ENCODE results near the gene KLF11. TPM values are rescaled to one million over a fixed set of nuclear protein-coding genes. Genes with fewer than 3 reads are reported as not detected.

Gene KLF11
- total RNA-seq, 1 donor from 2014 or later: 13.1 TPM

- H3K36me3 Mint-ChIP-seq: peaks cover 7% of the 10 kb centered on the region
- DNase-seq (ENCODE audit: extremely low spot score, unreplicated experiment): no peak
- peaks cover 5% of the 10 kb centered on the region for H3K4me1 Mint-ChIP-seq (ENCODE audit: unreplicated experiment)
- H3K4me3 Mint-ChIP-seq: no peak overlapping the region
- TF ChIP-seq CTCF (conservative IDR thresholded peaks at IDR 0.05): no peak
- no peaks in the 10 kb centered on the region for H3K27me3 Mint-ChIP-seq
- H3K27ac Mint-ChIP-seq: no peak overlapping the region
- no peaks in the 10 kb centered on the region for H3K9me3 Mint-ChIP-seq
These were observed 44.3 kb upstream of the KLF11 start for GRCh38 chr2:9998916-9999654.

GRCh38 chr2:9999693-10000092, 43.7 kb upstream of the KLF11 start:
- no peaks in the 10 kb centered on the region for H3K9me3 Mint-ChIP-seq
- peaks cover 9% of the 10 kb centered on the region for H3K36me3 Mint-ChIP-seq
- no peak overlapping the region for H3K4me3 Mint-ChIP-seq
- TF ChIP-seq CTCF (conservative IDR thresholded peaks at IDR 0.05): no peak
- H3K27me3 Mint-ChIP-seq: no peaks in the 10 kb centered on the region
- no peak overlapping the region for H3K27ac Mint-ChIP-seq
- no peak for DNase-seq (ENCODE audit: extremely low spot score, unreplicated experiment)
- peaks cover 5% of the 10 kb centered on the region for H3K4me1 Mint-ChIP-seq (ENCODE audit: unreplicated experiment)

GRCh38 chr2:10000541-10000940, 42.8 kb upstream of the KLF11 start:
- H3K4me3 Mint-ChIP-seq: no peak overlapping the region
- DNase-seq (ENCODE audit: extremely low spot score, unreplicated experiment): no peak
- H3K27ac Mint-ChIP-seq: no peak overlapping the region
- H3K36me3 Mint-ChIP-seq: peaks cover 14% of the 10 kb centered on the region
- TF ChIP-seq CTCF (conservative IDR thresholded peaks at IDR 0.05): no peak
- no peaks in the 10 kb centered on the region for H3K9me3 Mint-ChIP-seq
- H3K4me1 Mint-ChIP-seq (ENCODE audit: unreplicated experiment): peaks cover 5% of the 10 kb centered on the region
- no peaks in the 10 kb centered on the region for H3K27me3 Mint-ChIP-seq

GRCh38 chr2:10001586-10001985, 41.8 kb upstream of the KLF11 start:
- TF ChIP-seq CTCF (conservative IDR thresholded peaks at IDR 0.05): no peak
- Mint-ChIP-seq H3K27me3 (no peaks in the 10 kb centered on the region), H3K4me1 (ENCODE audit: unreplicated experiment) (peaks cover 5% of the 10 kb centered on the region), H3K27ac (no peak overlapping the region), H3K4me3 (no peak overlapping the region), H3K36me3 (peaks cover 16% of the 10 kb centered on the region), H3K9me3 (no peaks in the 10 kb centered on the region)
- DNase-seq (ENCODE audit: extremely low spot score, unreplicated experiment): no peak

GRCh38 chr2:10002109-10002508, 41.2 kb upstream of the KLF11 start:
- peaks cover under 1% of the 10 kb centered on the region for H3K4me1 Mint-ChIP-seq (ENCODE audit: unreplicated experiment)

More at GRCh38 chr2:10002109-10002508, 41.2 kb upstream of the KLF11 start:
- no peak for DNase-seq (ENCODE audit: extremely low spot score, unreplicated experiment)
- Mint-ChIP-seq H3K27ac (no peak overlapping the region), H3K4me3 (no peak overlapping the region), H3K9me3 (no peaks in the 10 kb centered on the region), H3K27me3 (no peaks in the 10 kb centered on the region), H3K36me3 (peaks cover 16% of the 10 kb centered on the region)
- no peak for TF ChIP-seq CTCF (conservative IDR thresholded peaks at IDR 0.05)

Measured in type B pancreatic cell (in vitro differentiated cells).